ENCODE results near the gene PPP1R15B. TPM values are rescaled to one million over a fixed set of nuclear protein-coding genes. Genes with fewer than 3 reads are reported as not detected.

Gene PPP1R15B
- total and polyA plus RNA-seq, 10 of the 15 experiments (the other 5 are each of a cell fraction or from before 2014, with no cell fraction given): 13.9 to 38.1 (median 26.5) TPM

DNA sequence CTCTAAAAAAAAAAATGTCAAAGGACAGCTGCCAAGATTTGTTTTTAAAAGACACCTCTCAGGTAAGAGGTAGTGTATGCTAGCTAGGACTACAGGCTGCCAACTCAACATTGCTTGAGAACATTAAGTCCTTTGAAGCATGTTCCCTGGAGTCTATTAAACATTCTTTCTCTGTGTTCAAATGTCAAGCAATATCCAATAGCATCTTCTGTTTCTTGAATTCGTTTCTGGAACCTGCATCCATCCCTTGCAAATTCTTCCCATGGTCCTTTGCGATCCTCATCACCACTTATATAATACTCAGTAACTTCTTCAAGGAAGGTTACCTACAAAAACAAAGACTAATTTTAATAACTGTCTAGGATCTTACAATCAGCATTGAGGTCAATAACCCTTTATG, 5.6 kb downstream of the PPP1R15B start (continued):
- TF ChIP-seq, protein P1, sequence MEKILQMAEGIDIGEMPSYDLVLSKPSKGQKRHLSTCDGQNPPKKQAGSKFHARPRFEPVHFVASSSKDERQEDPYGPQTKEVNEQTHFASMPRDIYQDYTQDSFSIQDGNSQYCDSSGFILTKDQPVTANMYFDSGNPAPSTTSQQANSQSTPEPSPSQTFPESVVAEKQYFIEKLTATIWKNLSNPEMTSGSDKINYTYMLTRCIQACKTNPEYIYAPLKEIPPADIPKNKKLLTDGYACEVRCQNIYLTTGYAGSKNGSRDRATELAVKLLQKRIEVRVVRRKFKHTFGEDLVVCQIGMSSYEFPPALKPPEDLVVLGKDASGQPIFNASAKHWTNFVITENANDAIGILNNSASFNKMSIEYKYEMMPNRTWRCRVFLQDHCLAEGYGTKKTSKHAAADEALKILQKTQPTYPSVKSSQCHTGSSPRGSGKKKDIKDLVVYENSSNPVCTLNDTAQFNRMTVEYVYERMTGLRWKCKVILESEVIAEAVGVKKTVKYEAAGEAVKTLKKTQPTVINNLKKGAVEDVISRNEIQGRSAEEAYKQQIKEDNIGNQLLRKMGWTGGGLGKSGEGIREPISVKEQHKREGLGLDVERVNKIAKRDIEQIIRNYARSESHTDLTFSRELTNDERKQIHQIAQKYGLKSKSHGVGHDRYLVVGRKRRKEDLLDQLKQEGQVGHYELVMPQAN (conservative IDR thresholded peaks at IDR 0.05): no peak
- no peak for TF ChIP-seq GATAD2B (conservative IDR thresholded peaks at IDR 0.05; ENCODE audit: low read depth)

DNA sequence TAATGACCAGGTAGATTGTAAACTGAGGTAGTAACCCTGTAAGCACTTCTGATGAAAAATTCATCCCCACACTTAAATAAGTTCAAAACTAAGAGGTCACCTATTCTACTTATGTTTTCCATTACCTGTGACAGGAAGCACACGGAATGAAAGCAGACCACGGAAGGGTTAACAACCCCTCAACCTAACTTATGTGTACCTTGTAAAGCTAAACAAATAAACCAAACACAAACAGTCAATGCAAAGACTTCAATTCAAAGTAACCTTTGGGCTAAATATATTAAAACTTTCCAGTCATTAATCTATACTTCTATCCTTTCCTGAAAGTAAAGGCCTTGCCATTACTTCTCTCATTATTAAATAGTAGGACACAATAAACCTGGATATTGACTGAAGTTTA, 7.0 kb downstream of the PPP1R15B start:
- POLR2A ChIA-PET: no interaction called here
- Histone ChIP-seq H3K4me1 (ENCODE audit: control insufficient read depth, insufficient read depth, low read length) (no peaks in the 10 kb centered on the region), H3K4me3 (0 out of 2 replicates have a peak overlapping the region, but pooled peaks have one; percentile 55), H3K27me3 (replicated peaks in 1 of 2; ENCODE audit: control insufficient read depth in 2 of 2, insufficient read depth in 2 of 2, low read length in 1 of 2) (no peaks in the 10 kb centered on the region), H2AFZ (ENCODE audit: control insufficient read depth, low read depth, low read length) (no peak overlapping the region), H3K79me2 (ENCODE audit: control insufficient read depth, insufficient read depth, low read length) (peaks cover 65% of the 10 kb centered on the region), H3K9ac (ENCODE audit: control insufficient read depth, insufficient read depth, low read length) (no peak overlapping the region), H4K20me1 (ENCODE audit: control insufficient read depth, insufficient read depth) (peaks cover 5% of the 10 kb centered on the region; the same call in 1 of the 2 replicates), H3K4me2 (ENCODE audit: control insufficient read depth, insufficient read depth) (no peak overlapping the region), H3K27ac (ENCODE audit: control insufficient read depth, insufficient read depth) (no peak overlapping the region), H3K9me3 (replicated peaks; ENCODE audit: control insufficient read depth, insufficient read depth, low read length) (no peaks in the 10 kb centered on the region), H3K36me3 (ENCODE audit: control insufficient read depth in 2 of 2, insufficient read depth in 2 of 2, low read length in 1 of 2) (peaks cover 3 to 22% of the 10 kb centered on the region in 2 experiments)
- SMC1A ChIA-PET (ENCODE audit: uncharacterized antibody, unreplicated experiment): interaction anchor here (1.0 to 1.5 kb wide), 2 partner anchors 10 to 26 kb away, joined by 3 read pairs; no protein-coding TSS in a partner anchor
- RAD21 ChIA-PET (ENCODE audit: unreplicated experiment): interaction anchor here (0.9 kb wide), 1 partner anchor 194 kb away, joined by 3 read pairs; no protein-coding TSS in a partner anchor
- 96% methylated on average over 2 of the region's 2 CpGs for WGBS (ENCODE audit: insufficient coverage, insufficient replicate concordance, low lambda C conversion rate, missing lambda C conversion rate)
- no peak for FAIRE-seq
- in situ Hi-C loops (cut with MboI) (no loop called here), intact Hi-C loops (cut with micrococcal nuclease; ENCODE audit: unreplicated experiment) (no loop called here)
- BruUV-seq (replicated peaks): no TSS peak
- no peak for ATAC-seq
- no peak for DNase-seq (ENCODE audit: low read depth, low spot score)
- TF ChIP-seq BMI1 (IDR thresholded peaks at IDR 0.05; ENCODE audit: borderline replicate concordance): no peak
- TF ChIP-seq HDAC6 (IDR thresholded peaks at IDR 0.05; ENCODE audit: unreplicated experiment): no peak
- TF ChIP-seq NFXL1 (IDR thresholded peaks at IDR 0.05; ENCODE audit: borderline replicate concordance): no peak
- TF ChIP-seq IKZF1 (conservative IDR thresholded peaks at IDR 0.05): no peak
- TF ChIP-seq, protein P1 (conservative IDR thresholded peaks at IDR 0.05): no peak
- TF ChIP-seq ZNF384 (IDR thresholded peaks at IDR 0.05; ENCODE audit: borderline replicate concordance, low read depth, low read length): no peak
- no peak for TF ChIP-seq RB1 (IDR thresholded peaks at IDR 0.05; ENCODE audit: borderline replicate concordance)
- no peak for TF ChIP-seq EGR1 (IDR thresholded peaks at IDR 0.05; ENCODE audit: borderline replicate concordance in 1 of 2, low read depth in 2 of 2, low read length in 2 of 2)
- no peak for TF ChIP-seq TARDBP (IDR thresholded peaks at IDR 0.05; ENCODE audit: borderline replicate concordance)
- TF ChIP-seq DPF2 (IDR thresholded peaks at IDR 0.05): no peak
- no peak for TF ChIP-seq ATF7 (IDR thresholded peaks at IDR 0.05; ENCODE audit: low read depth)
- TF ChIP-seq CBX5 (IDR thresholded peaks at IDR 0.05; ENCODE audit: low read depth): no peak
- no peak for TF ChIP-seq SIX5 (IDR thresholded peaks at IDR 0.05; ENCODE audit: low read depth, low read length, severe bottlenecking)
- TF ChIP-seq, protein P2, sequence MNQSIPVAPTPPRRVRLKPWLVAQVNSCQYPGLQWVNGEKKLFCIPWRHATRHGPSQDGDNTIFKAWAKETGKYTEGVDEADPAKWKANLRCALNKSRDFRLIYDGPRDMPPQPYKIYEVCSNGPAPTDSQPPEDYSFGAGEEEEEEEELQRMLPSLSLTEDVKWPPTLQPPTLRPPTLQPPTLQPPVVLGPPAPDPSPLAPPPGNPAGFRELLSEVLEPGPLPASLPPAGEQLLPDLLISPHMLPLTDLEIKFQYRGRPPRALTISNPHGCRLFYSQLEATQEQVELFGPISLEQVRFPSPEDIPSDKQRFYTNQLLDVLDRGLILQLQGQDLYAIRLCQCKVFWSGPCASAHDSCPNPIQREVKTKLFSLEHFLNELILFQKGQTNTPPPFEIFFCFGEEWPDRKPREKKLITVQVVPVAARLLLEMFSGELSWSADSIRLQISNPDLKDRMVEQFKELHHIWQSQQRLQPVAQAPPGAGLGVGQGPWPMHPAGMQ (IDR thresholded peaks at IDR 0.05; ENCODE audit: borderline replicate concordance): no peak
- no peak for TF ChIP-seq SUPT20H (IDR thresholded peaks at IDR 0.05; ENCODE audit: borderline replicate concordance, control insufficient read depth, low read depth, low read length)
- TF ChIP-seq NFYA (IDR thresholded peaks at IDR 0.05; ENCODE audit: borderline replicate concordance, low read depth, low read length): no peak
- no peak for TF ChIP-seq MXI1 (IDR thresholded peaks at IDR 0.05; ENCODE audit: low read depth, low read length)
- CTCF ChIA-PET: interaction anchor here (1.2 to 1.4 kb wide), 2 partner anchors 275 to 403 kb away, joined by 3 read pairs; no protein-coding TSS in a partner anchor

All from GM12878 (cell line).